Colonic mucosa (tissue), 4 donors: Measurements from ENCODE around the gene CPLX3. TPM values are rescaled to one million over a fixed set of nuclear protein-coding genes. Genes with fewer than 3 reads are reported as not detected.

Experiments used
- DNase-seq: peaks from one replicate; pipeline ENCODE4 v3.0.0-alpha.2; 2020
- H3K27ac ChIP-seq: fragments of 200-600 bp; one replicate; pipeline ENCODE4 v1.8.0; 2021
- H3K27me3 ChIP-seq: fragments of 200-600 bp; one replicate; pipeline ENCODE4 v1.8.0; 2021
- H3K36me3 ChIP-seq: fragments of 200-600 bp; one replicate; pipeline ENCODE4 v1.8.0; 2021
- H3K4me1 ChIP-seq: fragments of 200-600 bp; one replicate; pipeline ENCODE4 v1.8.0; 2021; ENCODE audit warnings: mild to moderate bottlenecking
- H3K4me3 ChIP-seq: fragments of 200-600 bp; one replicate; pipeline ENCODE4 v1.8.0; 2021
- H3K9ac ChIP-seq, 2 donors: one replicate each; pipeline ENCODE4 v1.7.0; 2013; ENCODE audit warnings: control low read depth in 2 of 2, low read depth in 2 of 2, low read length in 2 of 2
- H3K9me3 ChIP-seq: fragments of 200-600 bp; one replicate; pipeline ENCODE4 v1.8.0; 2021
- CTCF ChIP-seq: fragments of 200-600 bp; IDR thresholded peaks from one replicate; pipeline ENCODE4 v1.8.0; 2022; ENCODE audit warnings: antibody characterized with exemption, mild to moderate bottlenecking
- intact Hi-C: fragments of 100-400 bp; cut with DNase I; formaldehyde crosslinking; loops from one replicate; pipeline ENCODE4 v1.14.1; 2022
- total RNA-seq, 2 donors: library from RNA; stranded (reverse); fragmentation: NEBNext Ultra II Directional in 1 of 2; extraction: Animal tissue kit (Norgen Biotek cat#: 25700) in 1 of 2; gene quantifications; one replicate each; pipeline ENCODE4 v1.2.1, GENCODE V29; 2021
- donor health status: healthy.
- donor health status: DM: no; HTN: no; CAD: no.
- donor health status: DM: no; HTN: no; CAD: no.

Gene CPLX3
- total RNA-seq, 2 donors from 2014 or later: not detected

DNA sequence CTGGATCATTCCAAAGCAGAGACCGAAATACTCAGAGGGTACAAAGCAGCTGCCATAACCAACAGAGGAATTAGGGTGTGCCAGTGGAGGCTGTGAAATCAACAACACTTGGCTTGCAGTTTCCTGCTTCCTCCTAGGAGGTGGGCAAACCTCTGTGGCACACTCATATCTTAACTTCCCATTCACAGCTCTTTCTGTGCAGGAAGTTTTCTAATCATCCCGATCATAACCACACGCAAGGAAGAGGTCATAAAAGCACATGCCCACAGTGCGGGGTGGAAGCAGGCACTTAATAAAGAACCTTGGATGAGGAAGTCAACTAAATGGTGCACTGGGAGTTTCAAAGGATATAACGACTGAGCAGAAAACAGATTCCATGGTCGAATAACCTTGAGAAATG, 41.6 kb downstream of the CPLX3 start:
- peaks cover 54% of the 10 kb centered on the region for H3K4me1 ChIP-seq
- no peaks in the 10 kb centered on the region for H3K27me3 ChIP-seq
- H3K27ac ChIP-seq: peak overlapping the region; percentile 92
- H3K9me3 ChIP-seq: no peaks in the 10 kb centered on the region
- no peak for TF ChIP-seq CTCF
- H3K4me3 ChIP-seq: no peak overlapping the region
- H3K36me3 ChIP-seq: no peaks in the 10 kb centered on the region
- H3K9ac ChIP-seq: peak overlapping the region in 1 of 2 donors; percentile 83
- peak; percentile 69 for DNase-seq
- intact Hi-C loops: no loop called here

GRCh38 chr15:74869372-74869725, 42.9 kb downstream of the CPLX3 start:
- Histone ChIP-seq H3K4me1 (peaks cover 46% of the 10 kb centered on the region), H3K27me3 (no peaks in the 10 kb centered on the region), H3K36me3 (no peaks in the 10 kb centered on the region), H3K9me3 (no peaks in the 10 kb centered on the region), H3K27ac (peak overlapping the region; percentile 92), H3K9ac (peak overlapping the region in 1 of 2 donors; percentile 83), H3K4me3 (no peak overlapping the region)
- DNase-seq: no peak
- TF ChIP-seq CTCF: no peak
- intact Hi-C loops: no loop called here

DNA sequence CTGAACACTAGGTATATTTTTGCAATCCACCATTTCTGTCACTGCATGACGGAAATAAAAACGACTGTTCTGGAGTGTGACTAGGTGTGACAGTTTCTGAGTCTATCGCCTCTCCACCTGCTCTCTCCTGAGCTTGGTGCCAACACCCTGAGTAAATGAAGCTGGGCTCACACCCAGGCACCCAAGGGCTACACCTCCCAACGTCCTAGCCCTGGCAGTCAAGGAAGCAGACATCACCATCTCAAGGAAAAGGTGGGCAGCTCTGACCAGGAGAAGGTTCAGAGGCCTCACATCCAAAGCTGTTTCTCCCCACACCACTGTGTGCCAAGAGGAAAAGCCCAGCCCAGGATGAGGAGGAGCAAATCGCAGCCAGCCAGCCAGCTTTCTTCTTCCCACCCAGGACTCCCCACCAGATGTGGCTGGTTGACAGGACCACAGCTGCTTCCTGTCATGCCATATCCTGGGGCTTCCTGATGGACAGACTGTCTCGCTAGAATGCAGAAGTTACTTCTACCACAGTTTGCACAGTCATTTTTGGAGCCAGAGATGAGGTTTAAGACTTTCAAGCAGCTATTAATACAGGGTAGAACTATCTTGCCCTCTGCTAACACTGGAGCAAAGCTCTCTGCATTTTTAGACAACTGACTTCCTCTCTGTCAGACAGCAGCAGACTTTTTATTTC, 43.4 kb downstream of the CPLX3 start:
- no peak for TF ChIP-seq CTCF
- H3K4me1 ChIP-seq: peaks cover 43% of the 10 kb centered on the region
- intact Hi-C loops: no loop called here
- H3K9me3 ChIP-seq: no peaks in the 10 kb centered on the region
- H3K27me3 ChIP-seq: no peaks in the 10 kb centered on the region
- H3K27ac ChIP-seq: peak overlapping the region; percentile 92
- peak overlapping the region in 1 of 2 donors; percentile 83 for H3K9ac ChIP-seq
- H3K4me3 ChIP-seq: peak overlapping the region; percentile 3
- H3K36me3 ChIP-seq: no peaks in the 10 kb centered on the region
- peak; percentile 83 for DNase-seq

DNA sequence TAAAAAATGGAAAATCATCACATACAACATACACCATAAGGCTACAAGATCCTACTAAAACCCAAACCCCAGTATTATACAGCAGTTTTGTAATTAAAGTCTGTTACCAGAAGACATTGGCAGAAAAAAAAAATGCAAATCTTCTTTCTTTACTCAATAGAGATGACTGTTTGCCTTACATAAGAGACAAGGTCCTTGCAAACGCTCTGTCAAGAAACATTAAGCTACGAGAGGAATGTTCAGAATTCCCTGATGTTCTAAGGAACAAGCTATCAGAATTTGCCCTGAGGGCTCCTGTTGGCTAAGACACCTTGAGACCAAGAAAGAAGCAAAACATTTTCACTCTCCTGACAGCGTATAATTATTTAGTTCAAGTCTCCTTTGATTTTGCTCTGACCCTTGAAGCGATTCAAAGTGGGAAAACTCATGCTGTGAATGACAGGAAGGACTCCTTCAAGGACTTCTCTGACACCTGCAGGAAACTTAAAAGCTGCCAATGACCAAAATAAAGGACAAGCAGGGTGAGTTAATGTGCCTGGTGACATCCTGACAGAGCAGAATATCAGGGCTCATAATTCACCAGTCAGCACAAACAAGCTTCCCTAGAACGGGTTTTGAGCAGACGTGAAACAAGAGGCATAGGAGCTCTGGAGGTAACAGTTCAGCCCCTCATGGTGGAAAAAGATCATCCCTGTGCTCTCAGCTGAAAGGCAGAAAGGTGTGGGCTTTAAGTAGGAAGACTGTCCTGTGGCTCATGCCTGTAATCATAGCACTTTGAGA, 44.2 kb downstream of the CPLX3 start:
- Histone ChIP-seq H3K9me3 (no peaks in the 10 kb centered on the region), H3K4me3 (peak overlapping the region; percentile 3), H3K27me3 (no peaks in the 10 kb centered on the region), H3K36me3 (no peaks in the 10 kb centered on the region), H3K4me1 (peaks cover 43% of the 10 kb centered on the region), H3K9ac (peak overlapping the region; percentile 40 to 83), H3K27ac (peak overlapping the region; percentile 92)
- TF ChIP-seq CTCF: no peak
- no peak for DNase-seq
- intact Hi-C loops: no loop called here

GRCh38 chr15:74872702-74873035, 46.2 kb downstream of the CPLX3 start:
- Histone ChIP-seq H3K36me3 (no peaks in the 10 kb centered on the region), H3K27ac (peak overlapping the region; percentile 92), H3K9me3 (no peaks in the 10 kb centered on the region), H3K9ac (peak overlapping the region; percentile 76 to 99), H3K4me3 (peak overlapping the region; percentile 76), H3K4me1 (peaks cover 36% of the 10 kb centered on the region), H3K27me3 (no peaks in the 10 kb centered on the region)
- no peak for DNase-seq
- intact Hi-C loops: no loop called here
- TF ChIP-seq CTCF: no peak
